H1 (cell line): ENCODE measurements around the gene CISH. TPM values are rescaled to one million over a fixed set of nuclear protein-coding genes. Genes with fewer than 3 reads are reported as not detected.

Source experiments
- CTCF ChIA-PET: fragments of 300-600 bp; sonication (Branson Sonifier 250); formaldehyde crosslinking; loops from one replicate; lab custom pipeline; 2021; ENCODE audit not compliant: partially characterized antibody; lab: Charles Lee
- POLR2A ChIA-PET: fragments of 300-600 bp; sonication (Branson Sonifier 250); formaldehyde crosslinking; loops from one replicate; lab custom pipeline; 2021; ENCODE audit warnings: inconsistent platforms; ENCODE audit not compliant: partially characterized antibody; lab: Charles Lee
- DNase-seq, 2 experiments: peaks; one replicate each; pipeline versions ENCODE4 v3.0.0 to v3.0.0-alpha.2; 2010 to 2022; ENCODE audit warnings: low spot score in 2 of 2, low read depth in 1 of 2, mixed read lengths in 1 of 2
- FAIRE-seq: peaks from 2 replicates; lab custom pipeline; 2011; peaks lifted over from hg19 to GRCh38; lab: Jason Lieb, UNC
- H2AFZ ChIP-seq: 2 replicates; pipeline ENCODE4 v1.8.1; 2012; ENCODE audit warnings: low read length, inconsistent platforms
- H2AK5ac ChIP-seq: 2 replicates; pipeline ENCODE4 v1.6.1; 2013; ENCODE audit warnings: low read depth, low read length
- H2BK120ac ChIP-seq: replicated peaks from 2 replicates; pipeline ENCODE3; 2013; ENCODE audit warnings: low read depth, low read length, inconsistent platforms
- H2BK12ac ChIP-seq: 2 replicates; pipeline ENCODE4 v1.6.1; 2013; ENCODE audit warnings: low read depth, low read length
- H2BK15ac ChIP-seq: 2 replicates; pipeline ENCODE4 v1.6.1; 2013; ENCODE audit warnings: low read length
- H2BK20ac ChIP-seq: 2 replicates; pipeline ENCODE4 v1.6.1; 2013; ENCODE audit warnings: low read length
- H2BK5ac ChIP-seq: 2 replicates; pipeline ENCODE4 v1.6.1; 2013; ENCODE audit warnings: low read depth, low read length
- H3K14ac ChIP-seq: 2 replicates; pipeline ENCODE4 v1.6.1; 2013; ENCODE audit warnings: inconsistent platforms; ENCODE audit not compliant: insufficient read length
- H3K18ac ChIP-seq: 2 replicates; pipeline ENCODE4 v1.6.1; 2013; ENCODE audit warnings: low read length; ENCODE audit errors: extremely low read depth
- H3K23ac ChIP-seq: 2 replicates; pipeline ENCODE4 v1.6.1; 2013; ENCODE audit warnings: inconsistent platforms; ENCODE audit not compliant: insufficient read length
- H3K23me2 ChIP-seq: 2 replicates; pipeline ENCODE4 v1.6.1; 2013; ENCODE audit warnings: low read depth, low read length
- H3K27ac ChIP-seq: 2 replicates; pipeline ENCODE4 v1.6.1; 2011; ENCODE audit warnings: low read depth, low read length, inconsistent platforms
- H3K27me3 ChIP-seq, 4 experiments: replicated peaks in 1 of 4; 1 replicate in 1 of 4; 2 replicates in 3 of 4; pipeline versions ENCODE4 v1.6.1 to v1.8.1; 2011 to 2013; ENCODE audit warnings: low read length in 3 of 4, mild to moderate bottlenecking in 3 of 4, inconsistent platforms in 2 of 4, mixed read lengths in 2 of 4, moderate library complexity in 1 of 4; ENCODE audit not compliant: control insufficient read depth in 3 of 4, insufficient read depth in 3 of 4; ENCODE audit errors: extremely low read depth in 1 of 4
- H3K36me3 ChIP-seq, 4 experiments: 2 replicates each; pipeline versions ENCODE4 v1.6.1 to v1.8.1; 2011 to 2013; ENCODE audit warnings: mild to moderate bottlenecking in 4 of 4, low read length in 3 of 4, moderate library complexity in 2 of 4, control low read depth in 1 of 4, inconsistent platforms in 1 of 4; ENCODE audit not compliant: insufficient read depth in 4 of 4, control insufficient read depth in 2 of 4
- H3K4ac ChIP-seq: replicated peaks from 2 replicates; pipeline ENCODE3; 2013; ENCODE audit warnings: low read length, low read depth, mixed read lengths, inconsistent platforms; ENCODE audit not compliant: insufficient read length
- H3K4me1 ChIP-seq, 4 experiments: replicated peaks in 1 of 4; 1 replicate in 1 of 4; 2 replicates in 3 of 4; pipeline versions ENCODE4 v1.6.1 to v1.8.1; 2011 to 2013; ENCODE audit warnings: low read length in 3 of 4, inconsistent platforms in 2 of 4, mixed read lengths in 1 of 4; ENCODE audit not compliant: insufficient read depth in 4 of 4, control insufficient read depth in 3 of 4
- H3K4me2 ChIP-seq, 2 experiments: 2 replicates each; pipeline versions ENCODE4 v1.6.1 to v1.8.1; 2011 to 2013; ENCODE audit warnings: low read depth in 2 of 2, low read length in 2 of 2, control low read depth in 1 of 2, inconsistent platforms in 1 of 2, mild to moderate bottlenecking in 1 of 2; ENCODE audit not compliant: insufficient read depth in 1 of 2
- H3K4me3 ChIP-seq, 4 experiments: fragments of 200-600, 300-600 bp in 1 of 4; sonication (generic), shearing (Covaris generic), sonication (Bioruptor Twin) in 1 of 4; 2 replicates each; pipeline versions ENCODE4 v1.5.1 to v1.8.1; 2011 to 2016; ENCODE audit warnings: low read length in 4 of 4, low read depth in 3 of 4, control low read depth in 2 of 4, inconsistent platforms in 2 of 4, mild to moderate bottlenecking in 2 of 4, mixed read lengths in 1 of 4, moderate library complexity in 1 of 4; ENCODE audit not compliant: insufficient read depth in 2 of 4; ENCODE audit errors: extremely low read depth in 1 of 4
- H3K56ac ChIP-seq: replicated peaks from 2 replicates; pipeline ENCODE3; 2013; ENCODE audit warnings: low read depth, mild to moderate bottlenecking, mixed read lengths, low read length, inconsistent platforms; ENCODE audit not compliant: insufficient read length
- H3K79me1 ChIP-seq: 2 replicates; pipeline ENCODE4 v1.6.1; 2013; ENCODE audit warnings: low read depth, low read length, control low read depth
- H3K79me2 ChIP-seq, 2 experiments: 2 replicates each; pipeline versions ENCODE4 v1.6.1 to v1.8.1; 2012 to 2013; ENCODE audit warnings: low read length in 2 of 2, mild to moderate bottlenecking in 2 of 2, inconsistent platforms in 1 of 2; ENCODE audit not compliant: insufficient read depth in 2 of 2, control insufficient read depth in 1 of 2
- H3K9ac ChIP-seq, 4 experiments: replicated peaks in 1 of 4; 1 replicate in 1 of 4; 2 replicates in 3 of 4; pipeline versions ENCODE4 v1.6.1 to v1.8.1; 2011 to 2013; ENCODE audit warnings: low read depth in 3 of 4, low read length in 3 of 4, control low read depth in 2 of 4, mild to moderate bottlenecking in 2 of 4, moderate library complexity in 2 of 4, inconsistent platforms in 1 of 4; ENCODE audit errors: extremely low read depth in 1 of 4
- H3K9me3 ChIP-seq, 2 experiments: 2 replicates each; pipeline versions ENCODE4 v1.6.1 to v1.8.1; 2012 to 2013; ENCODE audit warnings: mild to moderate bottlenecking in 2 of 2, moderate library complexity in 2 of 2, control low read depth in 1 of 2, inconsistent platforms in 1 of 2, low read depth in 1 of 2, low read length in 1 of 2, mixed read lengths in 1 of 2; ENCODE audit not compliant: insufficient read depth in 2 of 2
- H4K20me1 ChIP-seq, 2 experiments: replicated peaks in 1 of 2; 2 replicates each; pipeline versions ENCODE3 to v1.8.1; 2011 to 2013; ENCODE audit warnings: inconsistent platforms in 2 of 2, low read length in 2 of 2, mild to moderate bottlenecking in 1 of 2; ENCODE audit not compliant: insufficient read depth in 2 of 2, control insufficient read depth in 1 of 2
- H4K5ac ChIP-seq: 2 replicates; pipeline ENCODE4 v1.6.1; 2013; ENCODE audit warnings: low read length, low read depth, mixed read lengths, inconsistent platforms; ENCODE audit not compliant: insufficient read length
- H4K8ac ChIP-seq: 2 replicates; pipeline ENCODE4 v1.8.0; 2013; ENCODE audit warnings: mild to moderate bottlenecking, moderate library complexity, low read length, inconsistent platforms; ENCODE audit not compliant: insufficient read depth; ENCODE audit errors: extremely low read depth
- H4K91ac ChIP-seq: replicated peaks from 2 replicates; pipeline ENCODE3; 2013; ENCODE audit warnings: low read length, mixed read lengths, inconsistent platforms; ENCODE audit not compliant: insufficient read length
- MAX ChIP-seq: IDR thresholded peaks from 2 replicates; pipeline ENCODE4 v1.6.1; 2012; ENCODE audit warnings: inconsistent platforms
- TAF7 ChIP-seq: optimal IDR thresholded peaks from 2 replicates; pipeline ENCODE3; 2011; ENCODE audit warnings: low read depth, mild to moderate bottlenecking, inconsistent platforms, low read length, moderate library complexity, borderline replicate concordance
- TBP ChIP-seq: IDR thresholded peaks from 2 replicates; pipeline ENCODE4 v1.6.1; 2011; ENCODE audit warnings: low read depth, low read length, improper control_type of control experiment
- YY1 ChIP-seq: IDR thresholded peaks from 2 replicates; pipeline ENCODE4 v1.6.1; 2011; ENCODE audit warnings: low read depth, mild to moderate bottlenecking, low read length
- WGBS, 2 experiments: shearing (Covaris generic) in 1 of 2; methylation state at CpG; one replicate each; pipeline versions ENCODE4 v1.1.6 to v1.1.7; 2013 to 2015; ENCODE audit warnings: low lambda C conversion rate in 2 of 2, mixed read lengths in 2 of 2, inconsistent platforms in 1 of 2, low coverage in 1 of 2, missing lambda C conversion rate in 1 of 2; ENCODE audit not compliant: insufficient replicate concordance in 2 of 2, insufficient coverage in 1 of 2, insufficient read length in 1 of 2; ENCODE audit errors: extremely low coverage in 1 of 2, missing lambda C conversion rate in 1 of 2; 5-methylcytosine and 5-hydroxymethylcytosine counted together
- polyA plus RNA-seq, 7 experiments: library from polyadenylated mRNA; depleted of rRNA in 3 of 7; stranded (reverse) in 5 of 7; unstranded in 2 of 7; fragments of >200 nt in 5 of 7; fragments of 200-250 nt in 2 of 7; gene quantifications; 1 replicate in 5 of 7; 2 replicates in 1 of 7; 4 replicates in 1 of 7; pipeline versions ENCODE4 v1.2.1 to v1.2.3, GENCODE V29; 2011 to 2013; ENCODE audit warnings: missing spikeins in 2 of 7, mixed read lengths in 2 of 7
- total RNA-seq: library from RNA; stranded (reverse); fragmentation: NEBNext Ultra II Directional; extraction: Animal tissue kit (Norgen Biotek cat#: 25700); gene quantifications from 2 replicates; pipeline ENCODE4 v1.2.1, GENCODE V29; 2021

CISH gene
- total and polyA plus RNA-seq, 2 of the 8 experiments (the other 6 are each of a cell fraction or from before 2014, with no cell fraction given), result 1.9 to 2.2 TPM

DNA sequence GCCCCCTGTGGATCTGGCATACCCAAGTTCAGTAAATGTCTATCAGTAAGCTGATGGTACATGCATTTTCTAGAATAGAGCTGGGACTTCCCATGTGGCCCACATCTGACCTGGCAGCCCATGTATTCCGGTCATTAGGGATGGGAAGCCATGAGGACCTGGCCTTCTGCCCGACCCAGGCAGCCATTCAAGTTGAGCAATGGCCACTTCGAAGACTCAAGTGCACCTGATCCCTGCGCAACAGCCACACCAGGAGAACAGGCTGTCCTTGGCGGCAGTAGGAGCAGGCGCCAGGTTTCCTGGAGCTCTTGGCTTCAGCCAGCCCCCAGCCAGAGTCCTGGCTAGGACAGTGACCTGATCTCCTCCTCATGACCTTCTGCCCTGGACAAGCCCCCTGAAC is 27.7 kb downstream of the CISH start:
- Histone ChIP-seq H4K5ac (no peak overlapping the region), H3K18ac (no peak overlapping the region; the same call in 1 of the 2 replicates), H4K20me1 (peaks cover 0 to 2% of the 10 kb centered on the region in 2 experiments), H3K79me1 (no peaks in the 10 kb centered on the region), H3K4me2 (no peak overlapping the region), H3K14ac (no peak overlapping the region), H4K8ac (no peak overlapping the region), H2BK120ac (no peak overlapping the region), H2BK12ac (no peak overlapping the region), H2BK20ac (0 out of 2 replicates have a peak overlapping the region, but pooled peaks have one; percentile 8), H3K4me3 (no peak overlapping the region), H3K27me3 (peaks cover 0 to 2% (median 0%) of the 10 kb centered on the region in 4 experiments; a peak in 1 of 7 replicates), H3K23ac (no peak overlapping the region), H2BK15ac (no peak overlapping the region), H2AFZ (no peak overlapping the region), H3K27ac (no peak overlapping the region), H2BK5ac (no peak overlapping the region), H3K79me2 (no peaks in the 10 kb centered on the region), H3K9me3 (no peaks in the 10 kb centered on the region), H2AK5ac (no peak overlapping the region), H3K9ac (no peak overlapping the region), H3K36me3 (no peaks in the 10 kb centered on the region; a peak in 1 of 8 replicates), H3K23me2 (no peaks in the 10 kb centered on the region), H3K56ac (no peak overlapping the region), H4K91ac (no peak overlapping the region), H3K4me1 (no peaks in the 10 kb centered on the region), H3K4ac (no peak overlapping the region)
- 90% methylated on average over 6 of the region's 6 CpGs; no CpG with 5 or more reads in 1 of the 2 experiments for WGBS, 2 experiments
- ChIA-PET CTCF (interaction anchor here (7.1 to 46.5 kb wide), 3 partner anchors 6 to 31 kb away, joined by 70 to 863 read pairs (median 157); partner anchors contain the start of genes C3orf18, CISH, HEMK1 and MAPKAPK3), POLR2A (interaction anchor here (1.0 kb wide), 1 partner anchor 9 kb away, joined by 3 read pairs; no protein-coding TSS in a partner anchor)
- FAIRE-seq, result no peak
- DNase-seq, result no peak
- TF ChIP-seq YY1, result no peak
- TF ChIP-seq MAX, result no peak
- TF ChIP-seq TAF7, result no peak
- no peak for TF ChIP-seq TBP
